ENCODE data around the gene NPL.

Gene NPL

GRCh38 chr1:182850319-182850718, 60.7 kb downstream of the NPL start:
- Histone ChIP-seq H3K4me3 (ENCODE audit: low read length, poor library complexity, severe bottlenecking) (no peak overlapping the region), H4K20me1 (ENCODE audit: insufficient read depth, low read length, poor library complexity, severe bottlenecking) (peaks cover 100% of the 10 kb centered on the region), H3K4me2 (ENCODE audit: low read depth, low read length, poor library complexity, severe bottlenecking) (peak overlapping the region; percentile 32), H3F3A (ENCODE audit: low read depth) (no peaks in the 10 kb centered on the region), H2AFZ (ENCODE audit: low read length) (no peak overlapping the region), H3K9me3 (ENCODE audit: insufficient read depth, low read depth, low read length) (no peaks in the 10 kb centered on the region), H3K9me2 (replicated peaks; ENCODE audit: low read depth, low read length) (no peaks in the 10 kb centered on the region), H3K4me1 (ENCODE audit: insufficient read depth, low read length, poor library complexity, severe bottlenecking) (peaks cover 43% of the 10 kb centered on the region), H3K9ac (ENCODE audit: low read depth, low read length, poor library complexity, severe bottlenecking) (no peak overlapping the region), H3K36me3 (ENCODE audit: insufficient read depth, low read length) (peaks cover 100% of the 10 kb centered on the region), H3K27me3 (ENCODE audit: insufficient read depth, low read length, poor library complexity, severe bottlenecking) (no peaks in the 10 kb centered on the region), H3K79me2 (ENCODE audit: insufficient read depth, low read length) (peaks cover 100% of the 10 kb centered on the region)
- TF ChIP-seq, protein P1, sequence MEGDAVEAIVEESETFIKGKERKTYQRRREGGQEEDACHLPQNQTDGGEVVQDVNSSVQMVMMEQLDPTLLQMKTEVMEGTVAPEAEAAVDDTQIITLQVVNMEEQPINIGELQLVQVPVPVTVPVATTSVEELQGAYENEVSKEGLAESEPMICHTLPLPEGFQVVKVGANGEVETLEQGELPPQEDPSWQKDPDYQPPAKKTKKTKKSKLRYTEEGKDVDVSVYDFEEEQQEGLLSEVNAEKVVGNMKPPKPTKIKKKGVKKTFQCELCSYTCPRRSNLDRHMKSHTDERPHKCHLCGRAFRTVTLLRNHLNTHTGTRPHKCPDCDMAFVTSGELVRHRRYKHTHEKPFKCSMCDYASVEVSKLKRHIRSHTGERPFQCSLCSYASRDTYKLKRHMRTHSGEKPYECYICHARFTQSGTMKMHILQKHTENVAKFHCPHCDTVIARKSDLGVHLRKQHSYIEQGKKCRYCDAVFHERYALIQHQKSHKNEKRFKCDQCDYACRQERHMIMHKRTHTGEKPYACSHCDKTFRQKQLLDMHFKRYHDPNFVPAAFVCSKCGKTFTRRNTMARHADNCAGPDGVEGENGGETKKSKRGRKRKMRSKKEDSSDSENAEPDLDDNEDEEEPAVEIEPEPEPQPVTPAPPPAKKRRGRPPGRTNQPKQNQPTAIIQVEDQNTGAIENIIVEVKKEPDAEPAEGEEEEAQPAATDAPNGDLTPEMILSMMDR (conservative IDR thresholded peaks at IDR 0.05; ENCODE audit: low read length), result no peak
- TF ChIP-seq EZH2phosphoT487 (IDR thresholded peaks at IDR 0.05; ENCODE audit: borderline replicate concordance), result no peak

- H3K36me3 ChIP-seq (ENCODE audit: insufficient read depth, low read length), result peaks cover 100% of the 10 kb centered on the region
- no peaks in the 10 kb centered on the region for H3K27me3 ChIP-seq (ENCODE audit: insufficient read depth, low read length, poor library complexity, severe bottlenecking)
- peaks cover 98% of the 10 kb centered on the region for H4K20me1 ChIP-seq (ENCODE audit: insufficient read depth, low read length, poor library complexity, severe bottlenecking)
- H3K79me2 ChIP-seq (ENCODE audit: insufficient read depth, low read length), result peaks cover 96% of the 10 kb centered on the region
- no peaks in the 10 kb centered on the region for H3K9me2 ChIP-seq (replicated peaks; ENCODE audit: low read depth, low read length)
- peaks cover 29% of the 10 kb centered on the region for H3K4me1 ChIP-seq (ENCODE audit: insufficient read depth, low read length, poor library complexity, severe bottlenecking)
- H3K9me3 ChIP-seq (ENCODE audit: insufficient read depth, low read depth, low read length), result no peaks in the 10 kb centered on the region
- no peaks in the 10 kb centered on the region for H3F3A ChIP-seq (ENCODE audit: low read depth)
- H3K4me2 ChIP-seq (ENCODE audit: low read depth, low read length, poor library complexity, severe bottlenecking), result no peak overlapping the region
- no peak overlapping the region for H2AFZ ChIP-seq (ENCODE audit: low read length)
- TF ChIP-seq EZH2phosphoT487 (IDR thresholded peaks at IDR 0.05; ENCODE audit: borderline replicate concordance), result no peak
- no peak overlapping the region for H3K4me3 ChIP-seq (ENCODE audit: low read length, poor library complexity, severe bottlenecking)
- no peak overlapping the region for H3K9ac ChIP-seq (ENCODE audit: low read depth, low read length, poor library complexity, severe bottlenecking)
Measured at GRCh38 chr1:182851825-182852224, 62.3 kb downstream of the NPL start.

- Histone ChIP-seq H4K20me1 (ENCODE audit: insufficient read depth, low read length, poor library complexity, severe bottlenecking) (peaks cover 87% of the 10 kb centered on the region), H3K79me2 (ENCODE audit: insufficient read depth, low read length) (peaks cover 73% of the 10 kb centered on the region), H3K9ac (ENCODE audit: low read depth, low read length, poor library complexity, severe bottlenecking) (no peak overlapping the region), H3K36me3 (ENCODE audit: insufficient read depth, low read length) (peaks cover 100% of the 10 kb centered on the region), H3K9me3 (ENCODE audit: insufficient read depth, low read depth, low read length) (no peaks in the 10 kb centered on the region), H2AFZ (ENCODE audit: low read length) (no peak overlapping the region), H3K4me2 (ENCODE audit: low read depth, low read length, poor library complexity, severe bottlenecking) (no peak overlapping the region), H3K4me1 (ENCODE audit: insufficient read depth, low read length, poor library complexity, severe bottlenecking) (peaks cover 5% of the 10 kb centered on the region), H3F3A (ENCODE audit: low read depth) (no peaks in the 10 kb centered on the region), H3K4me3 (ENCODE audit: low read length, poor library complexity, severe bottlenecking) (no peak overlapping the region), H3K27me3 (ENCODE audit: insufficient read depth, low read length, poor library complexity, severe bottlenecking) (no peaks in the 10 kb centered on the region), H3K9me2 (replicated peaks; ENCODE audit: low read depth, low read length) (no peaks in the 10 kb centered on the region)
- TF ChIP-seq, protein P1 (conservative IDR thresholded peaks at IDR 0.05; ENCODE audit: low read length), result no peak
- no peak for TF ChIP-seq EZH2phosphoT487 (IDR thresholded peaks at IDR 0.05; ENCODE audit: borderline replicate concordance)
Measured at GRCh38 chr1:182855911-182856310, 66.3 kb downstream of the NPL start.

- Histone ChIP-seq H3K79me2 (ENCODE audit: insufficient read depth, low read length) (peaks cover 64% of the 10 kb centered on the region), H3K4me1 (ENCODE audit: insufficient read depth, low read length, poor library complexity, severe bottlenecking) (peaks cover 10% of the 10 kb centered on the region), H3K9me3 (ENCODE audit: insufficient read depth, low read depth, low read length) (no peaks in the 10 kb centered on the region), H3K4me2 (ENCODE audit: low read depth, low read length, poor library complexity, severe bottlenecking) (no peak overlapping the region), H3K4me3 (ENCODE audit: low read length, poor library complexity, severe bottlenecking) (no peak overlapping the region), H3F3A (ENCODE audit: low read depth) (no peaks in the 10 kb centered on the region), H3K9ac (ENCODE audit: low read depth, low read length, poor library complexity, severe bottlenecking) (no peak overlapping the region), H3K36me3 (ENCODE audit: insufficient read depth, low read length) (peaks cover 100% of the 10 kb centered on the region), H3K27me3 (ENCODE audit: insufficient read depth, low read length, poor library complexity, severe bottlenecking) (no peaks in the 10 kb centered on the region), H4K20me1 (ENCODE audit: insufficient read depth, low read length, poor library complexity, severe bottlenecking) (peaks cover 84% of the 10 kb centered on the region), H3K9me2 (replicated peaks; ENCODE audit: low read depth, low read length) (no peaks in the 10 kb centered on the region), H2AFZ (ENCODE audit: low read length) (no peak overlapping the region)
- TF ChIP-seq, protein P1 (conservative IDR thresholded peaks at IDR 0.05; ENCODE audit: low read length), result no peak
- no peak for TF ChIP-seq EZH2phosphoT487 (IDR thresholded peaks at IDR 0.05; ENCODE audit: borderline replicate concordance)
Measured at GRCh38 chr1:182857212-182857611, 67.6 kb downstream of the NPL start.
